ENCODE results near the gene IFNA1.

The IFNA1 gene

DNA sequence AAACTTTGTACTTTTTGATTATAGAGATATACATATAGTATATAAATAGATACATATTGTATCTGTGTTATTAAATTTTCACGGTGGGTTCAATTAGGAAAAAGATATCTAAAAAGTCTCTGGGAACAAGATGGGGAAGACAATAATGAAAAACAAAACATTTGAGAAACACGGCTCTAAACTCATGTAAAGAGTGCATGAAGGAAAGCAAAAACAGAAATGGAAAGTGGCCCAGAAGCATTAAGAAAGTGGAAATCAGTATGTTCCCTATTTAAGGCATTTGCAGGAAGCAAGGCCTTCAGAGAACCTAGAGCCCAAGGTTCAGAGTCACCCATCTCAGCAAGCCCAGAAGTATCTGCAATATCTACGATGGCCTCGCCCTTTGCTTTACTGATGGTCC is at the start of gene IFNA1:
TSS of gene IFNA1 (plus strand) at position 301 of the 400 bp plus-strand sequence. CDS start at position 370, 69 bp downstream.
- TF ChIP-seq, protein P1, sequence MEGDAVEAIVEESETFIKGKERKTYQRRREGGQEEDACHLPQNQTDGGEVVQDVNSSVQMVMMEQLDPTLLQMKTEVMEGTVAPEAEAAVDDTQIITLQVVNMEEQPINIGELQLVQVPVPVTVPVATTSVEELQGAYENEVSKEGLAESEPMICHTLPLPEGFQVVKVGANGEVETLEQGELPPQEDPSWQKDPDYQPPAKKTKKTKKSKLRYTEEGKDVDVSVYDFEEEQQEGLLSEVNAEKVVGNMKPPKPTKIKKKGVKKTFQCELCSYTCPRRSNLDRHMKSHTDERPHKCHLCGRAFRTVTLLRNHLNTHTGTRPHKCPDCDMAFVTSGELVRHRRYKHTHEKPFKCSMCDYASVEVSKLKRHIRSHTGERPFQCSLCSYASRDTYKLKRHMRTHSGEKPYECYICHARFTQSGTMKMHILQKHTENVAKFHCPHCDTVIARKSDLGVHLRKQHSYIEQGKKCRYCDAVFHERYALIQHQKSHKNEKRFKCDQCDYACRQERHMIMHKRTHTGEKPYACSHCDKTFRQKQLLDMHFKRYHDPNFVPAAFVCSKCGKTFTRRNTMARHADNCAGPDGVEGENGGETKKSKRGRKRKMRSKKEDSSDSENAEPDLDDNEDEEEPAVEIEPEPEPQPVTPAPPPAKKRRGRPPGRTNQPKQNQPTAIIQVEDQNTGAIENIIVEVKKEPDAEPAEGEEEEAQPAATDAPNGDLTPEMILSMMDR (IDR thresholded peaks at IDR 0.05; ENCODE audit: poor library complexity, severe bottlenecking): no peak
- ATAC-seq (ENCODE audit: low read depth): no peak
- no peak within 1 kb of the TSS for H3K4me3 ChIP-seq (ENCODE audit: severe bottlenecking)

DNA sequence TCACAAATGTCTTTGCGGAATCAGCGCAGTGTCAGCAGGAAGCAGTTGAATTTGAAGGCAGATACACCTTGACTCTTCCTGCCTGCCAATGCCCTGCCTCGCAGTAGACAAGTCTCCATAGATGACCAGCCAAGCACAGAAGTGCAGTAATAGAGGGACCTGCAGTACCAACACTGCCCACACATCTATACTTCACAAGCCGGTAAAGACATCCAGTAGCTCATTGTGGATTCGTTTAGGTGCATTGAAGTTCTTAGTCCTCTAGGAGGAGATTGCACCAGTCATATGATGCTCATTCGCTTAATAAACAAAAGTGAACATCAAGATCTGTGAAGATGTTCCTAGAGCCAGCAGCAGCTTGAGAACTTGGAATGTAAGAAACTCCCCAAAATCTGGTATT is 48.0 kb upstream of the IFNA1 start:
- no peak overlapping the region for H3K27ac ChIP-seq (ENCODE audit: poor library complexity, severe bottlenecking)
- DNase-seq (ENCODE audit: low spot score): no peak
- H3K9me3 ChIP-seq (ENCODE audit: severe bottlenecking): no peaks in the 10 kb centered on the region
- TF ChIP-seq, protein P1 (IDR thresholded peaks at IDR 0.05; ENCODE audit: poor library complexity, severe bottlenecking): no peak
- H3K36me3 ChIP-seq (ENCODE audit: low read depth): no peaks in the 10 kb centered on the region
- ATAC-seq (ENCODE audit: low read depth): peak; percentile 78
- H3K4me3 ChIP-seq (ENCODE audit: severe bottlenecking): no peak overlapping the region
- peaks cover 76% of the 10 kb centered on the region for H3K27me3 ChIP-seq (ENCODE audit: insufficient read depth, poor library complexity, severe bottlenecking)
- H3K4me1 ChIP-seq (ENCODE audit: insufficient read depth, poor library complexity, severe bottlenecking): no peaks in the 10 kb centered on the region

More for the DNA sequence above, at the start of gene IFNA1:
- no peak within 1 kb of the TSS for H3K27ac ChIP-seq (ENCODE audit: poor library complexity, severe bottlenecking)
- no peaks in the 10 kb centered on the region for H3K9me3 ChIP-seq (ENCODE audit: severe bottlenecking)
- no peak for DNase-seq (ENCODE audit: low spot score)
- H3K4me1 ChIP-seq (ENCODE audit: insufficient read depth, poor library complexity, severe bottlenecking): no peaks in the 10 kb centered on the region
- H3K27me3 ChIP-seq (ENCODE audit: insufficient read depth, poor library complexity, severe bottlenecking): no peaks in the 10 kb centered on the region
- H3K36me3 ChIP-seq (ENCODE audit: low read depth): no peaks in the 10 kb centered on the region

DNA sequence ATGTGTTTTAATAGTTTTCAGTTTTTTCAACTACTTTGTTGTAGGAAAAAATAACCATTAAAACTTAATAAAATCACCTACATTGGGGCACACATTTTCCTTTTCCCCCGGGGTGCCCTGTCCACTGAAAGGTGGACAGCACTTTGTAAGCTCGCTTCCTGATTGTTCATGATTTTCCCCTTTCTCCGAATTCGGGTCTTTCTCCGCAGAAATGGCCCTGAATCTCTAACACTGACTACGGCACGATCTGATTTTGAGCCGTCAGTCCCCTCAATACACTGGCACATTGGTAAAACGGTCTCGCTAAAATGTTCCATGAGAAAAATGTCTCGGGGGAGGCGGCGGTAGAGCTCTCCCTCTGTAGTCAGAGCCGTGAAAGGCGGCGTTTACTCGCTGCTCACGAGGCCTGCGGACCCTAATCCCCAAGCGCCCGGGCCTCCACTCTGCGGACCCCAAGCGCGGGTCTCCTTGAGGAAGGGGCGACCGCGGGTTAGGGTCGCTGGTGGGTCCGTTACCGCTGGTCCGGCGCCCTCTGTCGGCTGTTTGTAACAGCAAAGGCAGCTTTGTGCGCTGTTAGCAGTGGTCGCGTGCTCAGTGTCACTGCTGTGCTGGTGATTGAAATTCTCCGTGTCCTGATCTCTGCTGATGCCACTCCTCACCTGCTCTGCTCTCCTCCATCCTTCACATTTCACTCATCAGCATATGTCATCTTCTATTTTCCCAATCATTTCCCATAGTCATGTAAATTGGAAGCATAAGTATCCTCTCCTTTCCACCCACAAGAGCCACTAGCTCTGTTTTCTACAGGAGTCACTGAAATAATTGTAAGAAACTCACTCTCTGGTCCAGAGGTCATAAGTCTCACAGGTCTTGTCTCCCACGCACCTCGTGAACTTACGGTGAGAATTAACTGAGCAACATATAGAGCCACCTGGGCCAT is 44.2 kb upstream of the IFNA1 start:
- Histone ChIP-seq H3K4me1 (ENCODE audit: insufficient read depth, poor library complexity, severe bottlenecking) (no peaks in the 10 kb centered on the region), H3K27ac (ENCODE audit: poor library complexity, severe bottlenecking) (no peak overlapping the region), H3K27me3 (ENCODE audit: insufficient read depth, poor library complexity, severe bottlenecking) (peaks cover 64% of the 10 kb centered on the region), H3K36me3 (ENCODE audit: low read depth) (no peaks in the 10 kb centered on the region), H3K9me3 (ENCODE audit: severe bottlenecking) (no peaks in the 10 kb centered on the region), H3K4me3 (ENCODE audit: severe bottlenecking) (peak overlapping the region; percentile 16)
- ATAC-seq (ENCODE audit: low read depth) (peak; percentile 59), DNase-seq (ENCODE audit: low spot score) (no peak)
- TF ChIP-seq, protein P1 (IDR thresholded peaks at IDR 0.05; ENCODE audit: poor library complexity, severe bottlenecking): peak; percentile 74

DNA sequence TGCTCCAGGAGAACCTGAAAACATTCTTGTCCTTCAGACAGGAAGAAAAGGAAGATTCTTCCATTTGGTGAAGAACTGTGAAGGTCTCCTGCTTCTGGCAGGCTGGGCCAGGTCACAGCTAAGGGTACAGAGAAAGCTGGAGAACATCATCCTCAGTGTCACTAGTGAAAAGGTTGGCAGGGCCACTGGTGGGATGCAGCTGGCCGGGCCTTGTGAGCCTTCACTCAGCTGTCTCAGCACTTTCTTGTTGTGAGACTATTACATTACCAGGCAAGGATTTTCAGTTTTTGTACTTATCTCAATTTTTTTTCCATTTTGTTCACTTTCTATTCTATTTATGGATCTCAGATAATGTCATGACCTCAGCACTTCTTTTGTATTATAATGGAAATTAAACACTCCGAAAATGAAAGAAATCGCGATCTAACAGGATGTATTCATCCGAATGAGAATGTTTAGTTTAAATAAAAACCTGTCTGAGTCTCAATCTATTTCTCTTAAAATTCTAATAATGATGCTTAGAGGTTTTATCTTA is 41.2 kb upstream of the IFNA1 start:
- Histone ChIP-seq H3K4me1 (ENCODE audit: insufficient read depth, poor library complexity, severe bottlenecking) (no peaks in the 10 kb centered on the region), H3K36me3 (ENCODE audit: low read depth) (no peaks in the 10 kb centered on the region), H3K27me3 (ENCODE audit: insufficient read depth, poor library complexity, severe bottlenecking) (peaks cover 62% of the 10 kb centered on the region), H3K9me3 (ENCODE audit: severe bottlenecking) (no peaks in the 10 kb centered on the region), H3K27ac (ENCODE audit: poor library complexity, severe bottlenecking) (no peak overlapping the region), H3K4me3 (ENCODE audit: severe bottlenecking) (no peak overlapping the region)
- ATAC-seq (ENCODE audit: low read depth) (no peak), DNase-seq (ENCODE audit: low spot score) (no peak)
- TF ChIP-seq, protein P1 (IDR thresholded peaks at IDR 0.05; ENCODE audit: poor library complexity, severe bottlenecking): no peak
